HFF-Myc (cell line): Measurements from ENCODE around the gene RETREG1.

ENCODE experiments used
- DNase-seq: peaks from one replicate; pipeline ENCODE4 v3.0.0-alpha.2; 2011; ENCODE audit warnings: low read depth; ENCODE audit errors: extremely low read depth
- H3K4me3 ChIP-seq: replicated peaks from 2 replicates; pipeline ENCODE4 v1.5.1; 2011; ENCODE audit warnings: low read depth, mild to moderate bottlenecking, control low read depth, low read length
- TF ChIP-seq, protein P1 (sequence below): IDR thresholded peaks from 2 replicates; pipeline ENCODE4 v1.5.1; 2012; ENCODE audit warnings: mild to moderate bottlenecking, low read depth, low read length, control low read depth; ENCODE audit errors: missing control alignments

Gene RETREG1

GRCh38 chr5:16551628-16552027 is 65.2 kb downstream of the RETREG1 start:
- TF ChIP-seq, protein P1, sequence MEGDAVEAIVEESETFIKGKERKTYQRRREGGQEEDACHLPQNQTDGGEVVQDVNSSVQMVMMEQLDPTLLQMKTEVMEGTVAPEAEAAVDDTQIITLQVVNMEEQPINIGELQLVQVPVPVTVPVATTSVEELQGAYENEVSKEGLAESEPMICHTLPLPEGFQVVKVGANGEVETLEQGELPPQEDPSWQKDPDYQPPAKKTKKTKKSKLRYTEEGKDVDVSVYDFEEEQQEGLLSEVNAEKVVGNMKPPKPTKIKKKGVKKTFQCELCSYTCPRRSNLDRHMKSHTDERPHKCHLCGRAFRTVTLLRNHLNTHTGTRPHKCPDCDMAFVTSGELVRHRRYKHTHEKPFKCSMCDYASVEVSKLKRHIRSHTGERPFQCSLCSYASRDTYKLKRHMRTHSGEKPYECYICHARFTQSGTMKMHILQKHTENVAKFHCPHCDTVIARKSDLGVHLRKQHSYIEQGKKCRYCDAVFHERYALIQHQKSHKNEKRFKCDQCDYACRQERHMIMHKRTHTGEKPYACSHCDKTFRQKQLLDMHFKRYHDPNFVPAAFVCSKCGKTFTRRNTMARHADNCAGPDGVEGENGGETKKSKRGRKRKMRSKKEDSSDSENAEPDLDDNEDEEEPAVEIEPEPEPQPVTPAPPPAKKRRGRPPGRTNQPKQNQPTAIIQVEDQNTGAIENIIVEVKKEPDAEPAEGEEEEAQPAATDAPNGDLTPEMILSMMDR, result no peak
- no peak overlapping the region for H3K4me3 ChIP-seq
- no peak for DNase-seq

DNA sequence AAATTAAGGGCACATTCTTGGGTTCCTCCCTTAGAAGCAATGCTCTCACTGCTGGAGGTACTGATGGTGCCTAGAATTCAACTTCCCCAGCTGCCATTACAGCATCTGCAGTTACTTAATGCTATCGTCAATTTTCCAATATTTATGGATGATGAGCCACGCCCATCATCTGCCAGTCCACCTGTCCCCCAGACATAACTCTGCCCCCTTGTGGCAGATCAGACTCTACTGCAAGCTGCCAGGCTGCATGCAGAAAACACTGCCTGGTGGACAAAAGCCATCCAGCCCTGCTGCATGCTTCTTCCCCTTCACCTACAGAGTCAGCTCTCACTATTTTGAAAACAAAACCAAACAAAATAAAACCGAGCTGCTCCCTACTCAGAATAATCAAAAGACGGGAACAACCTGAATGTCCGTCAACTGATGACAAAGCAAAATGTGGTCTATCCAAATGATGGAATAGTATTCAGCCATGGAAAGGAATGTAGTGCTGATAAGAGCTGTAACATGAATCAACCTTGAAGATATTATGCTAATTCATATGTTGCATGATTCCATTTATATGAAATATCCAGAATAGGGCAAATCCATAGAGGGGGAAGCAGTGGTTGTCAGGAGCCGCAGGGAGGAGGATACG is 66.4 kb downstream of the RETREG1 start:
- TF ChIP-seq, protein P1, result peak; percentile 88
- DNase-seq, result no peak
- no peak overlapping the region for H3K4me3 ChIP-seq

DNA sequence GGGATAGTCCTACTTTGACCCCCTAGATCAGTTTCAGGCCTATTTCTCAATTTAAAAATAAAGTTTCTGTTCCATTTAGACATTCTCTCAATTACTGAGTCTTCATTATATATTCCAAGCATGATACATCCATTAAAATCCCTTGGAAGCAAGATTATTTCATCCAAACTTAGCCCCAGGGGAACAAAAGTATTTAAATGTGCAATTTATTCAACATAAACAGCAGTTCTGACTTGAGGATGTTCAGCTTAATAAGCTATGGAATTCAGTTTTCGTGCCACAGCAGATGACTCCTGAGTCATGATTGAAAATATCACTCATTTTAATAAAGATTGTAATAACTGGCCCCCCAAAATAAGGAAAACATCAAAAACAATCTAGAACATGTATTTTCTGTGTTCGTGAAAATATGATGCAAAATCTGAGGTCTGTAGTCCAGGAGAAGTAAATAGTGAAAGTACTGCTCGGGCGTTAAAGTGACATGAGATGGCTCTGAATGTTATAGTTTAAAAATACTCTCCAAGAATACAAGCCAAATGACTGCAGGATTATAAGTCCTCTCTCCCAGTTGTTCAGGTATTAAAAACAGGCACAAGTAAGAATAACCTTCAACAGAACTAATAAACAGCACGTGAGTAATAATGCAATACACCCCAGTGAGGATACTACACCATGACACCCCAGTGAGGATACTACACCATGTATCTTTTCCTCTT is 67.1 kb downstream of the RETREG1 start:
- TF ChIP-seq, protein P1, result no peak
- no peak for DNase-seq
- H3K4me3 ChIP-seq, result no peak overlapping the region

DNA sequence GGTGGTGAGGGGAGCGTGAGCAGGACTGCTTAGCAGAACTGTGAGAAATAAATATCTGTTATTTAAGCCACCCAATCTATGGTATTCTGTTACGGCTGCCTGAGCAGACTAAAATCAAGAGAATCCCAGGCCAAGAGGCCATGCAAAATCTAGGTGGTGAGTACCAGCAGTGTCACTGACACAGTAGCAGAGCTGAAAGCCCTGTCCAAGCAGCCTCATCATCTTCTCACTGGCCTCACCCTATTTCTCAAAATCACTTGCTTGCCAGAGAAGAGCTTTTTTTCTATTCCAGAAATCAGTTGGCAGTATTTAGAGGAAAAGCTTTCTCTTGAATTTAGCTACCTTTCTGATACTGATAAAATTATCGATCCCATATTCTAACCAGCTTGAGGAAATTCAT is 68.0 kb downstream of the RETREG1 start:
- TF ChIP-seq, protein P1, result no peak
- DNase-seq, result no peak
- no peak overlapping the region for H3K4me3 ChIP-seq

- TF ChIP-seq, protein P1, result no peak
- no peak overlapping the region for H3K4me3 ChIP-seq
- no peak for DNase-seq
Observed at GRCh38 chr5:16548115-16548514, 68.7 kb downstream of the RETREG1 start.

GRCh38 chr5:16547200-16547842 is 69.5 kb downstream of the RETREG1 start:
- DNase-seq, result no peak
- TF ChIP-seq, protein P1, result no peak
- H3K4me3 ChIP-seq, result no peak overlapping the region
